ENCODE measurements around the gene CBFA2T3.

The CBFA2T3 gene

GRCh38 chr16:88856828-88857727, 119.9 kb downstream of the CBFA2T3 start, which contains the start of the genes GALNS and TRAPPC2L:
GALNS (minus strand) TSS chr16:88856947; CDS start chr16:88856877, 70 bp downstream.
TRAPPC2L (plus strand) TSS chr16:88857127; CDS start chr16:88857151, 24 bp downstream.
- Histone ChIP-seq H3K27ac (peak within 1 kb of the TSS; percentile 45 to 94 (median 89)), H3K4me3 (peak within 1 kb of the TSS; percentile 73 to 99 (median 93))

GRCh38 chr16:88856122-88856827, 120.7 kb downstream of the CBFA2T3 start:
- peak overlapping the region; percentile 45 to 94 (median 88) for H3K27ac ChIP-seq
- peak overlapping the region; percentile 73 to 99 (median 93) for H3K4me3 ChIP-seq

- H3K27ac ChIP-seq, result peak overlapping the region in 16 of 21 experiments; percentile 66 to 94 (median 88)
- peak overlapping the region; percentile 73 to 99 (median 93) for H3K4me3 ChIP-seq
These were observed 121.3 kb downstream of the CBFA2T3 start for GRCh38 chr16:88855736-88856121.

GRCh38 chr16:88855176-88855575, 121.8 kb downstream of the CBFA2T3 start:
- Histone ChIP-seq H3K4me3 (no peak overlapping the region), H3K27ac (peak overlapping the region in 2 of 21 experiments; percentile 13 to 88)

GRCh38 chr16:88854306-88855111, 122.5 kb downstream of the CBFA2T3 start:
- peak overlapping the region in 1 of 21 experiments; percentile 13 for H3K27ac ChIP-seq
- no peak overlapping the region for H3K4me3 ChIP-seq

GRCh38 chr16:88853325-88853941, 123.6 kb downstream of the CBFA2T3 start:
- peak overlapping the region in 1 of 21 experiments; percentile 5 for H3K27ac ChIP-seq
- H3K4me3 ChIP-seq, result no peak overlapping the region

- Histone ChIP-seq H3K4me3 (no peak overlapping the region), H3K27ac (no peak overlapping the region)
These were observed 125.4 kb downstream of the CBFA2T3 start for GRCh38 chr16:88851616-88852015.

GRCh38 chr16:88850531-88851199, 126.3 kb downstream of the CBFA2T3 start:
- H3K4me3 ChIP-seq, result no peak overlapping the region
- H3K27ac ChIP-seq, result no peak overlapping the region

- Histone ChIP-seq H3K4me3 (no peak overlapping the region), H3K27ac (no peak overlapping the region)
These were observed 128.4 kb downstream of the CBFA2T3 start for GRCh38 chr16:88848557-88848956.

GRCh38 chr16:88847654-88848053, 129.4 kb downstream of the CBFA2T3 start:
- Histone ChIP-seq H3K4me3 (no peak overlapping the region), H3K27ac (no peak overlapping the region)

- Histone ChIP-seq H3K4me3 (no peak overlapping the region), H3K27ac (no peak overlapping the region)
These were observed 130.9 kb downstream of the CBFA2T3 start for GRCh38 chr16:88846088-88846487.

GRCh38 chr16:88844419-88845036, 132.5 kb downstream of the CBFA2T3 start:
- H3K27ac ChIP-seq, result no peak overlapping the region
- no peak overlapping the region for H3K4me3 ChIP-seq

GRCh38 chr16:88843256-88843655, 133.8 kb downstream of the CBFA2T3 start:
- Histone ChIP-seq H3K4me3 (no peak overlapping the region), H3K27ac (no peak overlapping the region)

- no peak overlapping the region for H3K4me3 ChIP-seq
- H3K27ac ChIP-seq, result no peak overlapping the region
These were observed 134.2 kb downstream of the CBFA2T3 start for GRCh38 chr16:88842806-88843205.

- no peak overlapping the region for H3K27ac ChIP-seq
- no peak overlapping the region for H3K4me3 ChIP-seq
These were observed 134.7 kb downstream of the CBFA2T3 start for GRCh38 chr16:88842308-88842756.

GRCh38 chr16:88841521-88842307, 135.3 kb downstream of the CBFA2T3 start:
- no peak overlapping the region for H3K27ac ChIP-seq
- no peak overlapping the region for H3K4me3 ChIP-seq

GRCh38 chr16:88840600-88841215, 136.3 kb downstream of the CBFA2T3 start:
- Histone ChIP-seq H3K27ac (no peak overlapping the region), H3K4me3 (no peak overlapping the region)
